Esophagus muscularis mucosa (tissue), 3 donors: Measurements from ENCODE around the gene ABI1.

Experiments used
- CTCF ChIP-seq, 3 experiments: fragments of 200-600 bp in 2 of 3; fragments of 450-650 bp in 1 of 3; sonication (generic) in 2 of 3; IDR thresholded peaks; one replicate each; pipeline ENCODE4 v1.5.1; 2017 to 2019; ENCODE audit warnings: antibody characterized with exemption in 3 of 3, mild to moderate bottlenecking in 2 of 3, moderate library complexity in 1 of 3
- POLR2A ChIP-seq: fragments of 450-650 bp; IDR thresholded peaks from one replicate; pipeline ENCODE4 v1.6.1; 2017; ENCODE audit warnings: antibody characterized with exemption, moderate library complexity, mild to moderate bottlenecking, low read depth

GRCh38 chr10:26770069-26770468 is 90.7 kb downstream of the ABI1 start:
- TF ChIP-seq CTCF (IDR thresholded peaks at IDR 0.05) (no peak), POLR2A (no peak)
